HFF-Myc (cell line): ENCODE data around the gene HOXB1.
A peak's percentile ranks its signal among the peaks of the same experiment; 100 is the strongest.

Experiments used
- DNase-seq: peaks from one replicate; pipeline ENCODE4 v3.0.0-alpha.2; 2011; ENCODE audit warnings: low read depth; ENCODE audit errors: extremely low read depth
- H3K4me3 ChIP-seq: replicated peaks from 2 replicates; pipeline ENCODE4 v1.5.1; 2011; ENCODE audit warnings: low read depth, mild to moderate bottlenecking, control low read depth, low read length
- TF ChIP-seq, protein P1 (sequence below): IDR thresholded peaks from 2 replicates; pipeline ENCODE4 v1.5.1; 2012; ENCODE audit warnings: mild to moderate bottlenecking, low read depth, low read length, control low read depth; ENCODE audit errors: missing control alignments

HOXB1 gene

DNA sequence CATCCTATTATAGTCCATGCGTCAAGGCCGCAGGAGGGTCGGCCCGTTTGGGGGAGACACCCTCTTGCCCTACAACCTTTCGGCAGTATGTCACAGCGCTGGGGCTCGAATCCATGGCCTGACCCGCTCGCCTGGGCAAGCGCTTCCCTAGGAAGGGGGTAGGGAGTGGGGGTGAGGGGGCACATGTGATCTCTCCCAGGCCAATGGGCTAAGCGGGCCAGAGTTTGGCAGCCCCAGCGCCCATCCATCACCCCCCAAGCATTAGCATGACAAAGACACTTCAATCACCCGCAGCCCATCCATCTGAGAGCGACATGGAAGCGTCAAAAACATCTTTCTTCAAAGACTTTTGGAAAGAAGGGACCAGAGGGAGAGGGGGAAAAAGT is at the start of gene HOXB1:
HOXB1 (minus strand) TSS at position 125 of the 386 bp plus-strand sequence; CDS start at position 18, 107 bp downstream.
- TF ChIP-seq, protein P1, sequence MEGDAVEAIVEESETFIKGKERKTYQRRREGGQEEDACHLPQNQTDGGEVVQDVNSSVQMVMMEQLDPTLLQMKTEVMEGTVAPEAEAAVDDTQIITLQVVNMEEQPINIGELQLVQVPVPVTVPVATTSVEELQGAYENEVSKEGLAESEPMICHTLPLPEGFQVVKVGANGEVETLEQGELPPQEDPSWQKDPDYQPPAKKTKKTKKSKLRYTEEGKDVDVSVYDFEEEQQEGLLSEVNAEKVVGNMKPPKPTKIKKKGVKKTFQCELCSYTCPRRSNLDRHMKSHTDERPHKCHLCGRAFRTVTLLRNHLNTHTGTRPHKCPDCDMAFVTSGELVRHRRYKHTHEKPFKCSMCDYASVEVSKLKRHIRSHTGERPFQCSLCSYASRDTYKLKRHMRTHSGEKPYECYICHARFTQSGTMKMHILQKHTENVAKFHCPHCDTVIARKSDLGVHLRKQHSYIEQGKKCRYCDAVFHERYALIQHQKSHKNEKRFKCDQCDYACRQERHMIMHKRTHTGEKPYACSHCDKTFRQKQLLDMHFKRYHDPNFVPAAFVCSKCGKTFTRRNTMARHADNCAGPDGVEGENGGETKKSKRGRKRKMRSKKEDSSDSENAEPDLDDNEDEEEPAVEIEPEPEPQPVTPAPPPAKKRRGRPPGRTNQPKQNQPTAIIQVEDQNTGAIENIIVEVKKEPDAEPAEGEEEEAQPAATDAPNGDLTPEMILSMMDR: no peak
- no peak within 1 kb of the TSS for H3K4me3 ChIP-seq
- DNase-seq: no peak

DNA sequence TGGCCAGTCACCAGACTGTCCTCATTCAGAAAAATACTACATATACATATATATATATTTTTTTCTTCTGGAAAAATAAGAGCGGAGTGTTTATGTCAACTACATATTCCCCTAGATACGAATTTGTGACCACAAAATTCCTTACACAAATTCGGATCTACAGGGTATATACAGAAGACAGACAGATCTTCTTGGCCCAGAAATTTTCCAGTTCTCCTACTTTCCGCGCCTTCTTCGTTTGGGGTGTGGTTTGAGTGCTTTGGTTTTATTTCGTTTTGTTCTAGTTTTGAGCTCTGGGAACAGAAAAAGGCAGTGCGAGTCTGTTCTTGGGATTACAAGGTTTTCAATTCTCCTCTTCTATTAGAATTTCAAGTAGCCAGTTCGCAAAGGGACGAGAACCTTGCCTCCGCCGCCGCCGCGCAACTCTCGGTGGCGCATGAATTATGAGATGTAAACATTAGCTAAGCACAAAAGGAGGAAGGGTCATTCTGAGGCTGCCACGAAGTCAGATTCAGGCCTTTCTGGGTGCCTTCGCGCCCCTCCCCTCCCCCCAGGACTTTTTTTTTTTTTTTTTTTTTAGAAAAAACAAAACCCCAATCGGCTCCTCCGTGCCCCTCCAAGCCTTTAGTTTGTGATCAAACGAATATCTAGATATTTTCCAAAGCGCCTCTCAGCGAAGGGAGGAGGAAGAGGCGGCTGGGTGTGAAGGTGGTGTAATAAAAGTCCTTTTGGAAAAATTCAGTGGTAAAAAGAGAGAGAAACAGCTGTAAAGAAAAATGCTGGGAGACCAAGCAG is 49.1 kb upstream of the HOXB1 start:
- H3K4me3 ChIP-seq: no peak overlapping the region

DNA sequence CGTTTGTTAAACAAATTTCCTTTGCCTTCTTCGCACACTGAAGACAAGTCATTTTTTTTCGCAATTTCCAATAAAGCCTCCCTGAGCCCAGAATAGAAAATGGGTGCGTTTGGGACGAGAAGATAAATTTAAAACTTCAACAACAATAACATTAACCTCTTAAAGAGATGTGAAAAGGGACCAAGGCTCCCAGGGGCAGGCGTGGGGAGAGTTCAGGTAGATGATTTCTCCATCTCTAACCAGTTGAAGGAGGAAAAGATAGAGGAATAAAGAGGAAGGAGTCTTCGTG is 48.6 kb upstream of the HOXB1 start:
- H3K4me3 ChIP-seq: no peak overlapping the region
- no peak for DNase-seq
- TF ChIP-seq, protein P1: no peak

More for the DNA sequence above, 49.1 kb upstream of the HOXB1 start:
- TF ChIP-seq, protein P1: no peak
- no peak for DNase-seq

DNA sequence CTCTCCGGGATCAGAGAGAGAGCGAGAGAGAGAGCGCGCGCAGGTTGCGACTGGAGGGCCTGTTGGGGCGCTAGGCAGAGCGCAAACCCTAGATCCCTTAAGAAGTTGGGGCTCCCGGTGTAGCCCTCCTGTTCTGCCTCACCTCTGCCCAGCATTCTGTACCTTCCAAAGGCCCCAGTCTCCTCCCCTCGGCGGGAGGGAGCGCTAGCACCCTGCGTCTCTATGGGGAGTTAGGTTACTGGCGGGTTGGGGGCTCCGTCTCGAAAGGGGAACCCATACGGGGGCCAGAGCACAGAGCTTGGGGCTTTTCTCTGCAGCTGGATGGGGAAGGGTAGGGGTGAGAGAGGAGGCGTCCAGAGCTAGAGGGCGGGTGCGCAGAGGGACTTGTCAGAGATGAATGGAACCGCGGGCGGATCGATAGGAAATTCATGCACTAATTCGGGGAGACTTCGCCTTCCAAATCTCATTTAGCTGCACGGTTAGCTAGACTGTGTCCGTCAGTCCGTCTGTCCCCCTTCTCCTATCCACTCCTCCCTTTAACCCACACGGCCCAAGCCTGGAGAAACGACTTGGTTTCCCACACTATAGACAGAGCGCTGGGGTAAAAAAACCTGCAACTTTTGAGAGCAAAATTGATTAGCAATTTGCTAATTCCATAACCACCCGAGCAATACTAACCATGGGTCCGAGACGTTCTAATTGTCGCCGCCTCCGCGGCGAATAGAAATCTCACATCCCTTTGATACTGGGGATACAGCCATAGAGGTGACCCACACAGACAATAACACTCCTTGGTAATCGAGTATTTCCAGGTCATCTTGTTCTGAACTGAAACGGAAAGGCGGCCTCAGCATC is 48.0 kb upstream of the HOXB1 start:
- H3K4me3 ChIP-seq: peak overlapping the region; percentile 12; the same call in 1 of the 2 replicates

DNA sequence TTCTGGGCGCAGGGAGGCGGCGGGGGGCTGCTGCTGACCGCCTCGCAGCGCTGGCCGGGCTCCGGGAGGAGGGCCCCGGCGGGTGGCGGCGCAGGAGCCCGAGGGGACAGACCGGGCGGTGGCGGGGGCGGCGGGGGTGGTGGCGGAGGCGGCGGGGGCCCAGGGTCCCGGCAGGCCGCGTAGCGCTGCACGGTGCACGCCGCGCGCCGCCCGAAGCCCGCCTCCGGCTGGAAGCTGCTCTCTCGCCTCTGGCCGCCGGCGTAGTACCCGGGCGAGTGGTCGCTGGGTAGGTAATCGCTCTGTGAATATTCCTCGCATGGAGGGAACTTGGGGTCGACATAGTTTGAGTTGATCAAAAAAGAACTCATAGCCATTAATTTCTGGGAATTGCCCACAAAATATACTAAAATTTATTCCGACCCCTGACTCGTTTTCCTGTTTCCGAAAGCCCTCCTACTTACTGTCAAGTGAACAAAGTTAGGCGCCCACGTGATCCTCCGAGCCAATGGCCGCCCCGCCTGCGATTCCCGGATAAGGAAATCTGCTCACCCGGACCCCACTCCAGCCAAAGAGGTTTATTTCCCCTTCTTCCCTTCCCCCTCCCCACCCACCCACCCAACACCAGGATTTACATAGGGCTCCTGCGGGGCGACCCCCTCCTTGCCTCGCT is 47.3 kb upstream of the HOXB1 start, which contains the start of gene HOXB4:
HOXB4 (minus strand) TSS at position 405 of the 670 bp plus-strand sequence; CDS start at position 374, 31 bp downstream.
- DNase-seq: no peak
- peak within 1 kb of the TSS; percentile 31 for H3K4me3 ChIP-seq
- TF ChIP-seq, protein P1: no peak

More for the DNA sequence above, 48.0 kb upstream of the HOXB1 start:
- TF ChIP-seq, protein P1: no peak
- DNase-seq: no peak

DNA sequence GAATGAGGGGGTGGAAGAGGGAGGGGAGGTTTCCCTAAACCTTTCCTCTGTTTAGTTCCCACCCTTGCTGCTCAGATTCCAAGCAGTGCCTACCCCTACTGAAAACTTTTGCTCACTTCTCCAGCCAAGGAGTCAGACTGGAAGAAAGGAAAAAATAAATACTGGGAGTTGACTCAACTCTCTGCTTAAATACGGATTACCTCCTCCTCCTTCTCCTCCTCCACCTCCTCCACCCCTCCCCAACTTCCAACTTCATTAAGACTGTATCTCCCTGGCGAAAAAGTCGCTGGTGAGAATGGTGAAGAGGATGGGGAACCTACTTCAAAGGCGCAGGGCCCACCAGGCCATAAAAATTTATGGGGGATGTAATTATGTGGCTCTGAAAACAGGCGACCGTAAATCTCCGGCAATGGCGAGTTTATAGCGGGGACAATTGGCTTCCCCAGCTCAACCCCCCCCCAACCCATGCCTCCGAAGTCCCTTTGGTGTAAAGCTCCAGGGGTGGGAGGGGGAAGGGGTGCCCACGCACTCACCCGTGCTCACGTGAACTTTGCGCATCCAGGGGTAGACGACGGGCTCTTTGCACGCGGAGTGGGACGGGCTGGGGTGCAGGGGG is 46.6 kb upstream of the HOXB1 start:
- TF ChIP-seq, protein P1: no peak
- no peak for DNase-seq
- peak overlapping the region; percentile 31 for H3K4me3 ChIP-seq
